Breast epithelium (tissue), 3 donors: Measurements from ENCODE around the gene EPG5.

ENCODE experiments used
- POLR2A ChIP-seq: fragments of 450-650 bp; IDR thresholded peaks from one replicate; pipeline ENCODE4 v1.6.1; 2016; ENCODE audit warnings: antibody characterized with exemption, mild to moderate bottlenecking, moderate library complexity
- TF ChIP-seq, protein P1 (sequence below), 3 donors: fragments of 450-650 bp; IDR thresholded peaks; one replicate each; pipeline ENCODE4 v1.5.1; 2016 to 2017; ENCODE audit warnings: antibody characterized with exemption in 3 of 3, mild to moderate bottlenecking in 3 of 3, moderate library complexity in 3 of 3

DNA sequence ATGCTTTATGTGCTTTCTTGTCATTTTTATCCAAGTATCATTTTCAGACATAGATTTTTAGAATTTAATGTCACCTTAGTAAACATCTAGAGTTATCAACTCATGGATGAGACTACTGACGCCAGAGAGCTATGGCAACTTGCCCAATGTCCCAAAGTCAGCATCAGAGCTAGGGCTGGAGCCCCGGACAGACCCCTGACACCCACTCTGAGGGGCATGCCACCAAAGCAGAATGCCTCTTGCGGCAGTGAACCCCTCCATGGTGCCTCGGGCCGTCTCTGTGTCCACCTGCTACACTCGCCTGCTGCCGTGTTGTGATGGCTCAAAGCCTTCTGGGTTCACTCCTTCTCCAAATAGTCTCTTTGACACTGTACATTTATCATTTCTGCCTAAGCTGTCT is 136.2 kb downstream of the EPG5 start:
- TF ChIP-seq, protein P1, sequence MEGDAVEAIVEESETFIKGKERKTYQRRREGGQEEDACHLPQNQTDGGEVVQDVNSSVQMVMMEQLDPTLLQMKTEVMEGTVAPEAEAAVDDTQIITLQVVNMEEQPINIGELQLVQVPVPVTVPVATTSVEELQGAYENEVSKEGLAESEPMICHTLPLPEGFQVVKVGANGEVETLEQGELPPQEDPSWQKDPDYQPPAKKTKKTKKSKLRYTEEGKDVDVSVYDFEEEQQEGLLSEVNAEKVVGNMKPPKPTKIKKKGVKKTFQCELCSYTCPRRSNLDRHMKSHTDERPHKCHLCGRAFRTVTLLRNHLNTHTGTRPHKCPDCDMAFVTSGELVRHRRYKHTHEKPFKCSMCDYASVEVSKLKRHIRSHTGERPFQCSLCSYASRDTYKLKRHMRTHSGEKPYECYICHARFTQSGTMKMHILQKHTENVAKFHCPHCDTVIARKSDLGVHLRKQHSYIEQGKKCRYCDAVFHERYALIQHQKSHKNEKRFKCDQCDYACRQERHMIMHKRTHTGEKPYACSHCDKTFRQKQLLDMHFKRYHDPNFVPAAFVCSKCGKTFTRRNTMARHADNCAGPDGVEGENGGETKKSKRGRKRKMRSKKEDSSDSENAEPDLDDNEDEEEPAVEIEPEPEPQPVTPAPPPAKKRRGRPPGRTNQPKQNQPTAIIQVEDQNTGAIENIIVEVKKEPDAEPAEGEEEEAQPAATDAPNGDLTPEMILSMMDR (IDR thresholded peaks at IDR 0.05) = no peak
- TF ChIP-seq POLR2A = no peak
